PC-3 (cell line): ENCODE measurements around the gene GABRA4. TPM values are rescaled to one million over a fixed set of nuclear protein-coding genes. Genes with fewer than 3 reads are reported as not detected.

Experiments used
- ATAC-seq: fragments of 200-7000 bp; cut with Tn5 transposase; 2 replicates; pipeline ENCODE4 v1.9.1; 2020; ENCODE audit warnings: mild to moderate bottlenecking, moderate library complexity
- BruUV-seq: library from RNA; stranded (reverse); fragments of 400-500 nt; replicated peaks from 2 replicates; lab custom pipeline; 2021; lab: Mats Ljungman, UMichigan
- CTCF ChIA-PET: fragments of 300-600 bp; sonication (Branson Sonifier 250); formaldehyde crosslinking; loops from one replicate; lab custom pipeline; 2022; ENCODE audit warnings: antibody characterized with exemption; lab: Charles Lee
- POLR2A ChIA-PET: fragments of 300-600 bp; sonication (Branson Sonifier 250); formaldehyde crosslinking; loops from one replicate; lab custom pipeline; 2022; ENCODE audit warnings: antibody characterized with exemption; ENCODE audit not compliant: unreplicated experiment; lab: Charles Lee
- DNase-seq: peaks from one replicate; pipeline ENCODE4 v3.0.0-alpha.2; 2015
- H2AFZ ChIP-seq: fragments of 300-600 bp; sonication (generic); 2 replicates; pipeline ENCODE4 v1.6.0; 2016; ENCODE audit warnings: antibody characterized with exemption, low read length
- H3F3A ChIP-seq: fragments of 300-600 bp; sonication (generic); one replicate; pipeline ENCODE4 v1.6.0; 2017; ENCODE audit warnings: antibody characterized with exemption, low read length, control low read depth, mild to moderate bottlenecking; ENCODE audit not compliant: unreplicated experiment
- H3K27ac ChIP-seq: fragments of 300-600 bp; sonication (generic); 2 replicates; pipeline ENCODE4 v1.5.1; 2016; ENCODE audit warnings: mild to moderate bottlenecking, low read length
- H3K27me3 ChIP-seq: fragments of 300-600 bp; sonication (generic); 2 replicates; pipeline ENCODE4 v1.6.1; 2016; ENCODE audit warnings: low read length, mixed read lengths
- H3K36me3 ChIP-seq: fragments of 300-600 bp; sonication (generic); 2 replicates; pipeline ENCODE4 v1.6.1; 2016; ENCODE audit warnings: low read depth, mixed run types, low read length, mixed read lengths
- H3K4me1 ChIP-seq: fragments of 300-600 bp; sonication (generic); 2 replicates; pipeline ENCODE4 v1.5.1; 2016; ENCODE audit warnings: low read length; ENCODE audit not compliant: insufficient read depth
- H3K4me2 ChIP-seq: fragments of 300-600 bp; sonication (generic); 2 replicates; pipeline ENCODE4 v1.6.0; 2016; ENCODE audit warnings: low read length
- H3K4me3 ChIP-seq: fragments of 300-600 bp; sonication (generic); 2 replicates; pipeline ENCODE4 v1.5.1; 2016; ENCODE audit warnings: mild to moderate bottlenecking, low read length, mixed read lengths
- H3K79me2 ChIP-seq: fragments of 300-600 bp; sonication (generic); 2 replicates; pipeline ENCODE4 v1.6.1; 2017; ENCODE audit warnings: low read length, mixed read lengths
- H3K9ac ChIP-seq: fragments of 300-600 bp; sonication (generic); 2 replicates; pipeline ENCODE4 v1.6.0; 2016; ENCODE audit warnings: mild to moderate bottlenecking, low read length
- H3K9me2 ChIP-seq: fragments of 300-600 bp; sonication (generic); replicated peaks from 2 replicates; pipeline ENCODE4 v1.6.1; 2016; ENCODE audit warnings: mixed run types, low read length, mixed read lengths
- H3K9me3 ChIP-seq: fragments of 300-600 bp; sonication (generic); 2 replicates; pipeline ENCODE4 v1.6.1; 2016; ENCODE audit warnings: low read length, mixed read lengths
- H4K20me1 ChIP-seq: fragments of 300-600 bp; sonication (generic); 2 replicates; pipeline ENCODE4 v1.6.1; 2016; ENCODE audit warnings: low read length, mixed read lengths
- CTCF ChIP-seq: fragments of 300-600 bp; sonication (generic); conservative IDR thresholded peaks from 2 replicates; pipeline ENCODE4 v1.5.1; 2017; ENCODE audit warnings: antibody characterized with exemption, low read depth, mild to moderate bottlenecking, low read length
- EZH2 ChIP-seq: fragments of 300-600 bp; sonication (generic); IDR thresholded peaks from one replicate; pipeline ENCODE4 v1.6.1; 2017; ENCODE audit warnings: antibody characterized with exemption, mild to moderate bottlenecking, low read length; ENCODE audit not compliant: unreplicated experiment
- EZH2phosphoT487 ChIP-seq: fragments of 300-600 bp; sonication (generic); IDR thresholded peaks from 2 replicates; pipeline ENCODE4 v1.6.1; 2018; ENCODE audit warnings: mild to moderate bottlenecking, antibody characterized with exemption, low read length, borderline replicate concordance
- intact Hi-C: fragments of 100-400 bp; cut with micrococcal nuclease; formaldehyde crosslinking; loops from 2 replicates; pipeline ENCODE4 v1.9.0; 2023
- total RNA-seq: library from RNA; depleted of rRNA; stranded (reverse); fragments of >200 nt; gene quantifications from 2 replicates; pipeline ENCODE4 v1.2.3, GENCODE V29; 2014

The GABRA4 gene
- total RNA-seq, 1 experiment from 2014 or later = not detected

DNA sequence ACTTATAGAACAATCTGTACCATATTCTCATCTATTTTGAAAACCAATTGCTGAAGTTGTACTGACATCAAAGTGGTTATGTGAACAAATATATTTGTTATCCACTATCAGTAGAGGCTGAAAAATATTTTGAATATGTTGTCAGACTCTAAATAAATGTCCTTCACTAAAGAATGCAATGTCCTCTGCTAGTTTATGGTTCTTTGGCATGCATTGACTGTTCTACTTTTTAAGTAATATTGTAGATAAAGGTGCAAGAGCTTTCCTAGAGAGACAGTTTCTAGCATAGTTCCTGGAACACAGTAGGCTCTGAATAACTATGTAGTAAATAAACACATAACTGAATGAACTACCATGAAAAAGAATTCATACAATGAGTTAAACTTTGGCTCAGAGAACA, 66.2 kb downstream of the GABRA4 start:
- ATAC-seq = no peak
- no peak for DNase-seq
- no peaks in the 10 kb centered on the region for H3F3A ChIP-seq
- ChIA-PET CTCF (no interaction called here), POLR2A (no interaction called here)
- H3K4me2 ChIP-seq = no peak overlapping the region
- H3K9ac ChIP-seq = no peak overlapping the region
- BruUV-seq = no TSS peak
- H4K20me1 ChIP-seq = no peaks in the 10 kb centered on the region
- no peak overlapping the region for H3K4me3 ChIP-seq
- H3K27me3 ChIP-seq = peaks cover 23% of the 10 kb centered on the region
- intact Hi-C loops = no loop called here
- no peak overlapping the region for H2AFZ ChIP-seq
- TF ChIP-seq EZH2 (no peak), CTCF (no peak), EZH2phosphoT487 (no peak)
- no peaks in the 10 kb centered on the region for H3K4me1 ChIP-seq
- H3K9me3 ChIP-seq = no peaks in the 10 kb centered on the region
- H3K36me3 ChIP-seq = no peaks in the 10 kb centered on the region; the same call in 1 of the 2 replicates
- no peak overlapping the region for H3K27ac ChIP-seq
- no peaks in the 10 kb centered on the region for H3K9me2 ChIP-seq
- H3K79me2 ChIP-seq = no peaks in the 10 kb centered on the region

DNA sequence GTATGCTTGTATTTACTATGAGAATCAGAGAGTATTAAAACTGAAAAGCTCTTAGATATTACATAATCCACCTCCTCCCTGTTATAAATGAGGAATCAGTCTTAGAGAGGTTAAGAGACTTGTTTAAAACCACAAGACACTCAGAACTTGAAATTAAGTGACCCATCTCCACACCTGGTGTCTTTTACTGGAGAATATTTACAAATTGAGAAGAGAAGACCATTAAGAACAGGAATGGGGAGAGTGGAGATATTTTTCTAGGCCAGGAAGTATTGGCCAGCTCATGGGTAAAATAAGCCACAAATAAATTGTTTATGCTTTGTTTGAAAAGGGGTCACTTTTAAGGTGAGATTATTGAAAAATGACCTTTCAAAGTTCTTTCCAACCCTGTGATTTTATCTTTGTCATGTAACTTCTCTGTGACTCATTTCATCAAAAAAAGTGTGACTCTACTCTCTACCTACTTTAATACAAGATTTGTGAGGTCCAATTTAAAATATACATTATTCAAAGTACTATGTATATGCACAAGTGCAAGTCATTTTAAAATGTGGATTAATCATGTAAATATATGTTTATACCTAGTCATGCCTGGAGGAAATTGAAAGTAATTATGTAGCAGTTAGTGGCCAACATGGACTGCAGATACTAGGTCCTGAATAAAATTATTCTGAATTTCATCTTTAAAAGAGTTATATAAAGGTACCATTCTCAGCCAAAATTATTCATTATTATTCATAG, 68.4 kb downstream of the GABRA4 start:
- ChIA-PET POLR2A (no interaction called here), CTCF (no interaction called here)
- Histone ChIP-seq H3K36me3 (no peaks in the 10 kb centered on the region), H3K79me2 (no peaks in the 10 kb centered on the region), H3K4me3 (no peak overlapping the region), H3F3A (no peaks in the 10 kb centered on the region), H3K4me2 (no peak overlapping the region), H3K27ac (no peak overlapping the region), H3K9me2 (no peaks in the 10 kb centered on the region), H4K20me1 (no peaks in the 10 kb centered on the region), H3K9ac (no peak overlapping the region), H3K4me1 (no peaks in the 10 kb centered on the region), H3K9me3 (no peaks in the 10 kb centered on the region), H3K27me3 (peaks cover 27% of the 10 kb centered on the region), H2AFZ (no peak overlapping the region)
- BruUV-seq = no TSS peak
- DNase-seq = no peak
- TF ChIP-seq EZH2 (no peak), CTCF (no peak), EZH2phosphoT487 (no peak)
- intact Hi-C loops = no loop called here
- no peak for ATAC-seq

GRCh38 chr4:46922205-46922604, 71.2 kb downstream of the GABRA4 start:
- ATAC-seq = no peak
- Histone ChIP-seq H3K27ac (no peak overlapping the region), H3K4me2 (no peak overlapping the region), H3K79me2 (no peaks in the 10 kb centered on the region), H3K36me3 (no peaks in the 10 kb centered on the region), H3F3A (no peaks in the 10 kb centered on the region), H3K9ac (no peak overlapping the region), H4K20me1 (no peaks in the 10 kb centered on the region), H3K4me3 (no peak overlapping the region), H3K4me1 (no peaks in the 10 kb centered on the region), H3K27me3 (peaks cover 17% of the 10 kb centered on the region), H2AFZ (no peak overlapping the region), H3K9me2 (no peaks in the 10 kb centered on the region), H3K9me3 (no peaks in the 10 kb centered on the region)
- no peak for DNase-seq
- no TSS peak for BruUV-seq
- POLR2A ChIA-PET = no interaction called here
- TF ChIP-seq EZH2phosphoT487 (no peak), EZH2 (no peak)
- intact Hi-C loops = no loop called here
- CTCF ChIA-PET = no interaction called here
